IMR-90 (cell line): ENCODE data around the gene PRR23E. TPM values are rescaled to one million over a fixed set of nuclear protein-coding genes. Genes with fewer than 3 reads are reported as not detected.

Experiments
- microRNA-seq, 2 experiments: library from miRNA; stranded (forward) in 1 of 2; unstranded in 1 of 2; fragments of 10-50 nt in 1 of 2; fragments of <30 nt in 1 of 2; gene quantifications in 1 of 2; microRNA quantifications in 1 of 2; one replicate each; pipeline versions ENCODE3 to v1.1.0; 2013 to 2020; ENCODE audit not compliant: insufficient read depth in 1 of 2, insufficient read length in 1 of 2, unreplicated experiment in 1 of 2
- polyA plus RNA-seq, 3 experiments: library from polyadenylated mRNA; depleted of rRNA; stranded (reverse); fragments of >200 nt; gene quantifications; 2 replicates each; pipeline ENCODE4 v1.2.3, GENCODE V29; 2012; ENCODE audit warnings: low replicate concordance in 1 of 3
- small RNA-seq, 5 experiments: library from RNA; depleted of rRNA; stranded (forward); fragments of <200 nt; gene quantifications; one replicate each; pipeline ENCODE3, GENCODE V24; 2012
- total RNA-seq: library from RNA; depleted of rRNA; stranded (reverse); fragments of >200 nt; gene quantifications from 2 replicates; pipeline ENCODE4 v1.2.3, GENCODE V29; 2012; rRNA removed

The PRR23E gene
- total and polyA plus RNA-seq, 2 of the 4 experiments (the other 2 are of a cell fraction) = not detected

Small RNA genes within 50 kb of the gene (microRNA-seq; reads per million reads assigned to microRNA genes)
- gene RF00019 (ENCODE audit: insufficient read depth, insufficient read length) (not detected), gene RNU6-1047P (ENCODE audit: insufficient read depth, insufficient read length) (not detected)

Small RNA genes within 50 kb of the gene (small RNA-seq; reads per million reads assigned to genes)
- gene RF00019 (0 reads per million in 5 experiments), gene RNU6-1047P (0 reads per million in 5 experiments)

Other genes starting within 250 kb of the PRR23E start
- gene PLXNA1, start 210.0 kb upstream of the PRR23E start, total RNA-seq = 13.6 and 14.4 TPM in 2 replicates
- gene PLXNA1, start 210.0 kb upstream of the PRR23E start, polyA plus RNA-seq (2012; rRNA removed) = 49.4 and 61.7 TPM in 2 replicates
- gene PRR20G, start 94.9 kb downstream of the PRR23E start, total RNA-seq = not detected in 2 replicates
- not detected in 2 replicates for gene PRR20G, start 94.9 kb downstream of the PRR23E start, polyA plus RNA-seq (2012; rRNA removed)